ENCODE results near the gene SORBS1. TPM values are rescaled to one million over a fixed set of nuclear protein-coding genes. Genes with fewer than 3 reads are reported as not detected.
A peak's percentile ranks its signal among the peaks of the same experiment; 100 is the strongest.

Gene SORBS1
- total RNA-seq, 1 experiment from 2014 or later, result 2.7 TPM

DNA sequence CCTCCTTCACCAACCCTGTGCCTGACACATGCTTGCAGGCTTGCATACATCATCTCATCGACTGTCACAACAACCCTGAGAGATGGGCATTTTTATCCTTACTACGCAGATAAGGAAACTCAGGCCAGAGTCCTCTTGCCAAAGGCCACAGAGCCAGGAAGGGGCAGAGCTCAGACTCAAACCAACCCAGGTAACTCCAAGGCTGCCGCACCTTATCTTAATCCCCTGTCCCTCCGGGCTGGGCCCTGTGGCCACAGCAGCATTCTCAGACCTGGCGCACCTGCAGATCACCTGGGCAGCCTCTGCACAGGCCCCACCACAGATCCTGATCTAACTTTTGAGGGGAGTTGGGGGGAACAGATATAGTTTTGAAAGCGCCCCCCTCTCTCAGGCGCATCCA, 35.1 kb downstream of the SORBS1 start:
- in situ Hi-C loops (cut with HindIII; ENCODE audit: low pct_unique_long_range_greater_than_20kb, low sequenced_read_pairs), result no loop called here
- DNase-seq (ENCODE audit: low read depth), result no peak

GRCh38 chr10:95525033-95525418, 36.1 kb downstream of the SORBS1 start:
- no peak for DNase-seq (ENCODE audit: low read depth)
- in situ Hi-C loops (cut with HindIII; ENCODE audit: low pct_unique_long_range_greater_than_20kb, low sequenced_read_pairs), result no loop called here

DNA sequence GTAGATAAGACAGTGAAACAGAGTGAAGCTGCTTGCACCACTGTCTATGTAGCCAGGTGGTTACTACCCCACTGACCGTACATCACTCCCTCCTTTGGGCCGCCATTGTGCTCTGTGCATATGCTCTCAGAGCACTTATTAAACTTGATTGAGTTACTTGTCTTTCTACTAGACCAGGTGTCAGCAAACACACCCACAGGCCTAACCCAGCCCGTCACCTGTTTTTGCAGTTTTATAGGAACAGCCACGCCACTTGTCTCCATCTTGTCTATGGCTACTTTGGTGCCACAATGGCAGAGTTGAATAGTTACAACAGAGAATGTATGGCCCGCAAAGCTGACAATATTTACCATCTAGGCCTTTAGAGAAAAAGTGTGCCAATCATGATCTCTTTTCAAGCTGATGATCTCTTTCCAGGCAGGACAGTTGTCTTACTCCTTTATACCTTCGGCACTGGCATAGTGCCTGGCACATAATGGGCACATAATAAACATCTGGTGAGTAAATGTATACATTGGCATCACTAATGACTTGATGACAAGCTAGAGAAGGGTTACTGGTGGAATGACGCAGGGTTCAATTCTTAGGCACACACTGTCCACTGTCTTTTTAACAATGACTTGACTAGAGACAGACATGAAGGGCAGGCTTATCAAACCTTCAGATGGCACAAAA, 36.7 kb downstream of the SORBS1 start:
- in situ Hi-C loops (cut with HindIII; ENCODE audit: low pct_unique_long_range_greater_than_20kb, low sequenced_read_pairs), result no loop called here
- no peak for DNase-seq (ENCODE audit: low read depth)

DNA sequence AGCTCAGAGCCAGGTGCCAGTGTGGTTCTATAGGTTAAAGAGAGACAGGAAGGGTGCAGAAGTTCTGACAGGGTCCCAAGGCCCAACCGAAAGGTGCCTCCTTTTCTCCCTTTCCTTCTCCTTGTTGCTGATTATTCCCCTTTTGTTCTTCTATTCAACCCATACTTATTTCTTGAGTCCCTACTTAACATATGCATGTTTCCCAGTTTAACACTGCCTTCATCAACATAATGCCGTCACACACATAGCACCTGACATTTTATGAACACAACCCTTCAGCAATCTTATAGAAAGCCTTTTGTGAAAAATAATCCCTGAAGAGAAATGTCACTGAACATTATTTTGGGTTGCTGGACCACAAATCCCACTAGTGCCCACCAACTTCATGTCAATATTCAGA, 39.1 kb downstream of the SORBS1 start:
- in situ Hi-C loops (cut with HindIII; ENCODE audit: low pct_unique_long_range_greater_than_20kb, low sequenced_read_pairs), result no loop called here
- no peak for DNase-seq (ENCODE audit: low read depth)

DNA sequence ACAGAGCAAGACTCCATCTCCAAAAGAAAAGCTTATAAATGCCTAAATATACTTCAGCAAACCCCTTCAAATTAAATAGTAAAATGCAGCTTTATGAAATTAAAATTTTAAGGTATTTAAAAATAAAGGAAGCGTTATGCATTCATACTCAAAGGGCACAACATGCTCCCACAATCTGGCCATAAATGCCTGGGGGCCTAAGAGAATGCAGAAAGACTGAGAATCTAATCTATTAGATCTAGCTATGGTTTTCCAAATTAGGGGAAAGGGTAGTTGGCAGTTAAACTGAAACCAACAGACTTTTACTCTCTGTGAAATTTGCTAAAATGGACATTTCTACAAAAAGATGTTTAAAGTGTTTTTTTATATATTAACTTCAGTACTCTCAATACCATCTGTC, 40.6 kb downstream of the SORBS1 start:
- no peak for DNase-seq (ENCODE audit: low read depth)
- in situ Hi-C loops (cut with HindIII; ENCODE audit: low pct_unique_long_range_greater_than_20kb, low sequenced_read_pairs), result no loop called here

DNA sequence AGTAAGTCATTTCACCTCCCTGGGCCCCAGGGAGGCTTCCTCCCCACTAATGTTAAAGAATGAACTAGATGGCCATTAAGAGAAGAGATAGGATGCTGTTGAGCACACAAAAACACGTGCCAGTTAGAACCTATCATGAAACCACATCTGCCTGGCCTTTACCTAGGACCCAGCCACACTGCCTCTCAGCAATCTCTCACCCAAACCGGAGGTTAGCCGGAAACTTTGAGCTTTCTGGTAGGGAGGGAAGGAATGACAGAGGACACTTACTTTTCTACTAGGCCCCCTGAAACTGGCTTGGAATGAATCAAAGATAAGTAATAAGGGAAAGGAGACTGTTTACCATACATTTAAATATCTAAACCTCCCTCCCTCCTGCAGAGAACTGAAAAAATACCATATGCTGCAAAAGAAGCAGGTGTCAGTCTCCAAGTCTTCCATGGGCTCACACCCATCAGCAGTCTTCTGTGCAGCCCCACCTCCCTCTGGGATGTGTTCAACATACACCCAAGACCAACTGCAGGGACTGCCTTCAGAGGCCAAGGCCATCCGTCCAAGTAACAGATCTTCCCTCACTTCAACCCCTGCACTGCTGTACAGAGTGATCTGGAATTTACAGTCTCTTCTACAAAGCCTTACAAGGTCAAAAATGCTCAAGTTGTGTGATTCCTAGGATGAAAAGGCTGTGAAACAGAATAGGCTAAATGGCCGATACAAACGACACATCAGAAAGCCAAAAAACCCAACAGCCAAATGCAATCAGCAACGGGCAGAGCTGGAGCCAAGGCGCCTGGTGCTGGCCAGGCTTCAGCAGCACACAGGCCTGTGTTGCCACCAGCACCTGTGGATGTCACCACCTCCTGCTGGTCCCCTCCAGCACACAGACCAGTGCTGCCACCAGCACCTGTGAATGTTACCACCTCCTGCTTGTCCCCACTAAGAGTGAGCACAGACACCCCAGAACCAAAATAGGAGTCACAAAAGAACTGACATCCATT, 42.4 kb downstream of the SORBS1 start:
- in situ Hi-C loops (cut with HindIII; ENCODE audit: low pct_unique_long_range_greater_than_20kb, low sequenced_read_pairs), result no loop called here
- DNase-seq (ENCODE audit: low read depth), result no peak

- DNase-seq (ENCODE audit: low read depth), result peak; percentile 85
- in situ Hi-C loops (cut with HindIII; ENCODE audit: low pct_unique_long_range_greater_than_20kb, low sequenced_read_pairs), result no loop called here
These were observed 43.4 kb downstream of the SORBS1 start for GRCh38 chr10:95517536-95518454.

DNA sequence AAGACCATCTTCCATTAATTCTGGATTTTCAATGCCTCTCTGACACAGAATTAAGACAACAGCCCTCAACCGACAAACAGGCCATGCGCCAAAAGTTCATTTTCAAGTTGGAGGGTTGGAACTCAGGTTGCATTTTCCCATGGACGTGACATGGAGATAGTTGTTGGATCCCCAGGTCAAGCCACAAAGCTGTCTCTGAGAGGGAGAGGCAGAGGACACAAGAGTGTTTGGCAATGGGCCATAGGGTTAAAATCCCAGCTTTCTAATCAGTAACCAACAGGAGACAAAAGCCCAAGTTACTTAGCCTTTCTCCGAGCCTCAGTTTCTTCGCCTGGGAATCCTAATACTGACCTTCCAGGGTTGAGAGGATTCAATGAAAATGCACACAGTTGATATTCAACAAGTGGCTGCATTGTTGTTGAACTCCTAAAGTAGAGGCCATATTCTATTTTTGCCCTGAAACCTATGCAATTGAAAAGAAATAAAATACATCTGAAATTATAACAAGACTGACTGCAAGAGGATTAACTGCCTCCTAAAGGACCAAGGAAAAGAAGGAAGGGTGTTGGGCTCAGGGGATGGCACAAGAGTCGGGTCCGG, 44.3 kb downstream of the SORBS1 start:
- in situ Hi-C loops (cut with HindIII; ENCODE audit: low pct_unique_long_range_greater_than_20kb, low sequenced_read_pairs), result no loop called here
- DNase-seq (ENCODE audit: low read depth), result no peak

- DNase-seq (ENCODE audit: low read depth), result peak; percentile 59
- in situ Hi-C loops (cut with HindIII; ENCODE audit: low pct_unique_long_range_greater_than_20kb, low sequenced_read_pairs), result no loop called here
These were observed 47.2 kb downstream of the SORBS1 start for GRCh38 chr10:95513941-95514392.

DNA sequence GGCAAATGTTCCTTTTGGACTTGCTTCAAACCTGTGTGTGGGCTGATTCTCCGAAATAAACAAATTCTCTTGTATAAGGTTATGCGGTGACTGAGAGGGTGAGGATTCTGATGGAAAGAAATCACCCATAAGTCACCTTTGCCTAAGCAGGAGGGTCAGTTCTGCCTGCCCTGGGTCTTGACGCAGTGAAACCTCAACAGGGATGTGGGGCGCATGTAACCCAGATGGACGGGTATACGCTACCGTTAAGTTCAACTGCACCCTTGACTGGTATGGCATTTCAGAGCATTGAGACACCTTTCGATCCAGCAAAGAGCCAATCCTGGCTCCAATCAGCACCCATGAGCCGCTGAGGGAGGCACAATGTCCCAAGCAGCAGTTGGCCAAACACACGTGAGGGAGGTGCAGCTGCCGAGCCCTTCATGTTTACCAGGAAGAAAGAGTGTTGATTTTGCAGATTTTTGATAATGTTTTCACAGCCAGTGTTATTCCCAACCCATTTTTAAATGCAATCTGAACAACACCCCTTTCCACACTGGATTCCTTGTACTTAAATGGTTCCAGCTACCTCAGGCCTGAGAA, 48.1 kb downstream of the SORBS1 start:
- in situ Hi-C loops (cut with HindIII; ENCODE audit: low pct_unique_long_range_greater_than_20kb, low sequenced_read_pairs), result no loop called here
- no peak for DNase-seq (ENCODE audit: low read depth)

DNA sequence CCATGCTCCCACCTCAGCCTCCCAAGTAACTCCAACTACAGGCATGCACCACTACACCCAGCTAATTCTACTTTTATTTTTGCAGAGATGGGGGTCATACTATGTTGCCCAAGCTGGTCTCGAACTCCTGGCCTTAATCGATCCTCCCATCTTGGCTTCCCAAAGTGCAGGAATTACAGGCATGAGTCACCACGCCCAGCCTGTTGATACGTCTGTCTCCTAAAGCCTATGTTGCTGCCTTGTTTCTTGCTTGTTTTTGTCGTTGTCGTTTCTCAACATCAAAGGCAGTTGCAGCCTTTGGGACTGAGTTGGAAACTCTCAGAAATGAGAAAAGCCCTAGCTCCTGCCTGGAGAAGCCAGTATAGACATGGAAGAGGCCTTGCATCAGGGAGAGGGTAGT, 49.9 kb downstream of the SORBS1 start:
- DNase-seq (ENCODE audit: low read depth), result no peak
- in situ Hi-C loops (cut with HindIII; ENCODE audit: low pct_unique_long_range_greater_than_20kb, low sequenced_read_pairs), result no loop called here

GRCh38 chr10:95509251-95509650, 51.9 kb downstream of the SORBS1 start:
- in situ Hi-C loops (cut with HindIII; ENCODE audit: low pct_unique_long_range_greater_than_20kb, low sequenced_read_pairs), result loop anchor here (10.0 kb wide), 1 partner anchor 54 kb away; no protein-coding TSS in a partner anchor

GRCh38 chr10:95508730-95509129, 52.4 kb downstream of the SORBS1 start:
- no peak for DNase-seq (ENCODE audit: low read depth)
- in situ Hi-C loops (cut with HindIII; ENCODE audit: low pct_unique_long_range_greater_than_20kb, low sequenced_read_pairs), result loop anchor here (10.0 kb wide), 1 partner anchor 54 kb away; no protein-coding TSS in a partner anchor

More at GRCh38 chr10:95509251-95509650, 51.9 kb downstream of the SORBS1 start:
- DNase-seq (ENCODE audit: low read depth), result no peak

DNA sequence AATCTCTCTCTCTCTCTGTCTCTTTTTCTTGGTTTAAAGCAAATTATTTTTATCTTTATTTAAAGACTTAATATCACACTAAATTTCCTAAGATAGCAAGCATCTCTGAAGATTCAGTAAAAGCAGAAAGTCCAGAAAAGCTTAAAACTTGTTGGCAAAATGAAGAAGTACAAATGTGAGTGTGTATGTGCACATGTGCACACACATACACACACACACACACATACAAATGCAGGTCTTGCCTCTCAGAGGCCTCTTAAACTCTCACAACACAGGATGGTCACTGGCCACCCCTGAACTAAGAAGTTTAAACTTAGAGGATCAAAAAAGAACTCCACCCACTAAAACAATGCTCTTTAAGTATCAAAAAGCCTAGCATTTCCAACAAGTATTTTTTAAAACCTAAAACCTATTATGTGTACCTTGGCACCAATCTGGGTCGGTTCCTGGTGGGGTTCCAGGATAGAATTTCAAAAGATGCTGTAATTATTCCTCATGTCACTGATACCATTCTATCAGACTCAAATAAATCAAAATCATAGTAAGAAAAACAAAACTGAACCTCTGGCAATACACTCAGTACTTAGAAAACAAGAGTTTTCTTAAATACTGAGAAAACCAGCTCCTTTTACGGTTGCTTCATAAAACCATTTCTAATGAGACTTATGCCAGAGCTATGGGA, 55.0 kb downstream of the SORBS1 start:
- in situ Hi-C loops (cut with HindIII; ENCODE audit: low pct_unique_long_range_greater_than_20kb, low sequenced_read_pairs), result loop anchor here (10.0 kb wide), 1 partner anchor 51 kb away; no protein-coding TSS in a partner anchor
- no peak for DNase-seq (ENCODE audit: low read depth)

DNA sequence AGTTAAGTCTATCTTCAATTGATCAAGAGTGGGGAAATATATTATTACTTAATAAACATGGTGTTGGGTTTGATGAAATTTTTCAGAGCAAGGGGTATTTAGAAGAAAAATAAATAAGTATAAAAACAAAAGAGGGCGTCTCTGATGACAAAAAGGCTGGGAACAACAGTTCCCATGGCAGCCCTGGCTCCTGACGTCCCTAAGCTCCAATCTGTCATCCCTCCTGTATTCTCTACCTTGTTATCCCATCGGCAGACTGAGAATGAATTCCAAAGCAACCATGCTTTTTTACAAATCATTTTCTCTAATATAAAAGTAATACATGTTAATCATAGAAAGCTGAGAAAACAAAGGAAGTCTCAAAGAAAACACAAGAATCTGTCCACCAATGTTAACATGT, 55.5 kb downstream of the SORBS1 start:
- in situ Hi-C loops (cut with HindIII; ENCODE audit: low pct_unique_long_range_greater_than_20kb, low sequenced_read_pairs), result loop anchor here (10.0 kb wide), 1 partner anchor 51 kb away; no protein-coding TSS in a partner anchor
- DNase-seq (ENCODE audit: low read depth), result no peak

DNA sequence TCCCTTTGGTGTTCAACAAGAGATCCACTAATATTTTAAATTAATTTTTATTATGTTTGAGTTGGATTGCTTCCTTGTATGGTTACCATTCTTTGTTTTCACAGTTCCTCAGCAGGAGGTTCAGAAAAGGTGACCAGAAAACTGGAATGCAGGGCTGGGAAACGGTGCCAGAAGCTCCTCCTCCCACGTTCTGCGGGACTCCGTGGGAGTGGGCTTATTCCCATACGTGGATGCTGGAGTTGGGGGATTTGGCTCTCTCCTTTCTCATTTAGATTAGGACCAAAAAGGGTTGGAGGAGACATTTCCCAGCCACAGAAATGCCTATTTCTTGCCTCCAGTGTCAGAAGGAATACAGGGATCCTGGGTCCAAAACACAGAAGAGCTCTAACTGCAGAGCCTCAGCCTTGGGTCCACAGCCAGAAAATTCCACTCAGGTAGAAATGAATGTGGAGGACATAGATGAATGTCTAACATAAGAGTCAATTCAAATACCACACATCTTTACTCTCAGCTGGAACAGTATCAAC, 56.0 kb downstream of the SORBS1 start:
- DNase-seq (ENCODE audit: low read depth), result no peak
- in situ Hi-C loops (cut with HindIII; ENCODE audit: low pct_unique_long_range_greater_than_20kb, low sequenced_read_pairs), result loop anchor here (10.0 kb wide), 1 partner anchor 50 kb away; no protein-coding TSS in a partner anchor
